A673 (cell line): ENCODE measurements around the gene SCO2. TPM values are rescaled to one million over a fixed set of nuclear protein-coding genes. Genes with fewer than 3 reads are reported as not detected.
"Not testable (repeated sequence)": the region's sequence is repeated elsewhere in the genome, so short reads cannot be mapped to it uniquely, and the experiment has no call there.

ENCODE experiments used
- BruUV-seq: library from RNA; stranded (reverse); fragments of 400-500 nt; replicated peaks from 2 replicates; lab custom pipeline; 2021; lab: Mats Ljungman, UMichigan
- CTCF ChIA-PET: fragments of 300-600 bp; sonication (Branson Sonifier 250); formaldehyde crosslinking; loops from one replicate; lab custom pipeline; 2022; ENCODE audit warnings: antibody characterized with exemption; lab: Charles Lee
- POLR2A ChIA-PET: fragments of 300-600 bp; sonication (Branson Sonifier 250); formaldehyde crosslinking; loops from one replicate; lab custom pipeline; 2022; ENCODE audit warnings: antibody characterized with exemption; ENCODE audit not compliant: low non-redundant PET; lab: Charles Lee
- DNase-seq: peaks from one replicate; pipeline ENCODE4 v3.0.0-alpha.2; 2015; ENCODE audit warnings: low spot score
- H3K27ac ChIP-seq: fragments of 200-600 bp; sonication (generic); 2 replicates; pipeline ENCODE4 v1.5.1; 2016; ENCODE audit warnings: mixed run types, low read depth, mild to moderate bottlenecking, mixed read lengths, antibody characterized with exemption, low read length; ENCODE audit not compliant: poor library complexity, severe bottlenecking
- H3K27me3 ChIP-seq: fragments of 200-600 bp; sonication (generic); replicated peaks from 2 replicates; pipeline ENCODE4 v1.6.1; 2017; ENCODE audit warnings: mixed run types, low read depth, mild to moderate bottlenecking, mixed read lengths, antibody characterized with exemption, low read length; ENCODE audit not compliant: insufficient read depth, poor library complexity
- H3K36me3 ChIP-seq: fragments of 200-600 bp; sonication (generic); 2 replicates; pipeline ENCODE4 v1.6.1; 2016; ENCODE audit warnings: mixed run types, mild to moderate bottlenecking, mixed read lengths, antibody characterized with exemption, low read length; ENCODE audit not compliant: insufficient read depth, poor library complexity, severe bottlenecking
- H3K4me1 ChIP-seq: fragments of 200-600 bp; sonication (generic); 2 replicates; pipeline ENCODE4 v1.6.1; 2017; ENCODE audit warnings: mixed run types, mild to moderate bottlenecking, mixed read lengths, antibody characterized with exemption, low read length; ENCODE audit not compliant: insufficient read depth, poor library complexity, severe bottlenecking
- H3K4me3 ChIP-seq: fragments of 200-600 bp; sonication (generic); 2 replicates; pipeline ENCODE4 v1.5.1; 2016; ENCODE audit warnings: low read depth, mixed run types, mild to moderate bottlenecking, mixed read lengths, low read length; ENCODE audit not compliant: poor library complexity, severe bottlenecking
- H3K9me3 ChIP-seq: fragments of 200-600 bp; sonication (generic); 2 replicates; pipeline ENCODE4 v1.6.1; 2016; ENCODE audit warnings: mixed run types, low read depth, mild to moderate bottlenecking, mixed read lengths, antibody characterized with exemption, low read length; ENCODE audit not compliant: poor library complexity, severe bottlenecking
- EZH2 ChIP-seq: fragments of 200-600 bp; sonication (generic); IDR thresholded peaks from 2 replicates; pipeline ENCODE4 v1.6.1; 2017; ENCODE audit warnings: borderline replicate concordance, low read depth, mild to moderate bottlenecking, mixed read lengths, antibody characterized with exemption, low read length; ENCODE audit not compliant: poor library complexity, severe bottlenecking
- intact Hi-C: fragments of 100-400 bp; cut with micrococcal nuclease; formaldehyde crosslinking; loops from one replicate; pipeline ENCODE4 v1.10.0; 2022; ENCODE audit not compliant: unreplicated experiment
- total RNA-seq: library from RNA; stranded (reverse); gene quantifications from 2 replicates; pipeline ENCODE4 v1.2.3, GENCODE V29; 2021
- TF ChIP-seq, protein P1 (sequence below): fragments of 300-800, 200-600 bp; sonication (generic); conservative IDR thresholded peaks from 2 replicates; pipeline ENCODE4 v1.5.1; 2017; ENCODE audit warnings: low read depth, mild to moderate bottlenecking, antibody characterized with exemption, low read length, moderate library complexity, mixed read lengths

SCO2 gene
- total RNA-seq, 1 experiment from 2014 or later, result 5.4 TPM

- no TSS peak for BruUV-seq
- no peak for DNase-seq
- POLR2A ChIA-PET, result interaction anchor here (0.6 kb wide), 1 partner anchor 14 kb away, joined by 4 read pairs; the partner anchor contains the start of genes LMF2 and NCAPH2
Measured at GRCh38 chr22:50522208-50522805, 3.1 kb downstream of the SCO2 start.

GRCh38 chr22:50521710-50522109 is 3.7 kb downstream of the SCO2 start:
- no peaks in the 10 kb centered on the region for H3K9me3 ChIP-seq
- H3K27ac ChIP-seq, result no peak overlapping the region
- BruUV-seq, result no TSS peak
- TF ChIP-seq, protein P1, sequence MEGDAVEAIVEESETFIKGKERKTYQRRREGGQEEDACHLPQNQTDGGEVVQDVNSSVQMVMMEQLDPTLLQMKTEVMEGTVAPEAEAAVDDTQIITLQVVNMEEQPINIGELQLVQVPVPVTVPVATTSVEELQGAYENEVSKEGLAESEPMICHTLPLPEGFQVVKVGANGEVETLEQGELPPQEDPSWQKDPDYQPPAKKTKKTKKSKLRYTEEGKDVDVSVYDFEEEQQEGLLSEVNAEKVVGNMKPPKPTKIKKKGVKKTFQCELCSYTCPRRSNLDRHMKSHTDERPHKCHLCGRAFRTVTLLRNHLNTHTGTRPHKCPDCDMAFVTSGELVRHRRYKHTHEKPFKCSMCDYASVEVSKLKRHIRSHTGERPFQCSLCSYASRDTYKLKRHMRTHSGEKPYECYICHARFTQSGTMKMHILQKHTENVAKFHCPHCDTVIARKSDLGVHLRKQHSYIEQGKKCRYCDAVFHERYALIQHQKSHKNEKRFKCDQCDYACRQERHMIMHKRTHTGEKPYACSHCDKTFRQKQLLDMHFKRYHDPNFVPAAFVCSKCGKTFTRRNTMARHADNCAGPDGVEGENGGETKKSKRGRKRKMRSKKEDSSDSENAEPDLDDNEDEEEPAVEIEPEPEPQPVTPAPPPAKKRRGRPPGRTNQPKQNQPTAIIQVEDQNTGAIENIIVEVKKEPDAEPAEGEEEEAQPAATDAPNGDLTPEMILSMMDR, result no peak
- no peak for TF ChIP-seq EZH2
- ChIA-PET POLR2A (no interaction called here), CTCF (no interaction called here)
- intact Hi-C loops, result no loop called here
- H3K4me1 ChIP-seq, result peaks cover 12% of the 10 kb centered on the region
- DNase-seq, result no peak
- H3K4me3 ChIP-seq, result no peak overlapping the region
- H3K27me3 ChIP-seq, result no peaks in the 10 kb centered on the region
- H3K36me3 ChIP-seq, result peaks cover 69% of the 10 kb centered on the region

More at GRCh38 chr22:50522208-50522805, 3.1 kb downstream of the SCO2 start:
- Histone ChIP-seq H3K36me3 (peaks cover 63% of the 10 kb centered on the region), H3K27me3 (no peaks in the 10 kb centered on the region), H3K4me3 (no peak overlapping the region), H3K4me1 (peaks cover 14% of the 10 kb centered on the region), H3K9me3 (no peaks in the 10 kb centered on the region), H3K27ac (no peak overlapping the region)
- intact Hi-C loops, result no loop called here
- TF ChIP-seq, protein P1, result no peak
- no peak for TF ChIP-seq EZH2
- CTCF ChIA-PET, result no interaction called here

- Histone ChIP-seq H3K9me3 (no peaks in the 10 kb centered on the region), H3K4me1 (peaks cover 9% of the 10 kb centered on the region), H3K36me3 (peaks cover 72% of the 10 kb centered on the region), H3K4me3 (no peak overlapping the region), H3K27ac (no peak overlapping the region), H3K27me3 (no peaks in the 10 kb centered on the region)
- POLR2A ChIA-PET, result no interaction called here
- CTCF ChIA-PET, result no interaction called here
- no peak for DNase-seq
- no TSS peak for BruUV-seq
- intact Hi-C loops, result no loop called here
- no peak for TF ChIP-seq EZH2
- TF ChIP-seq, protein P1, result no peak
Measured at GRCh38 chr22:50520826-50521453, 4.5 kb downstream of the SCO2 start.

DNA sequence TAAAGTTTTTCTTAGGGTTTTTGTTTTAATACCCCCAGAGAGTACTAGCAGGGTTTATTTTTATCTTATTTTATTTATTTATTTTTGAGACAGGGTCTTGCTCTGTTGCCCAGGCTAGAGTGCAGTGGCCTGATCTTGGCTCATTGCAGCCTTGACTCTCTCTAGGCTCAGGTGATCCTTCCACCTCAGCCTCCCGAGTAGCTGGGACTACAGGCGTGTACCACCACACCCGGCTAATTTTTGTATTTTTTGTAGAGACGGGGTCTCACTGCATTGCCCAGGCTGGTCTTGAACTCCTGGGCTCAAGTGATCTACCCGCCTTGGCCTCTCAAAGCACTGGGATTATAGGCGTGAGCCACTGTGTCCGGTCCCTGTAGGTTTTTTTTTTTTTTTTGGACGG is 5.2 kb downstream of the SCO2 start:
- CTCF ChIA-PET, H3K27ac ChIP-seq, POLR2A ChIA-PET, H3K4me3 ChIP-seq, intact Hi-C loops, H3K4me1 ChIP-seq, DNase-seq, H3K9me3 ChIP-seq, H3K27me3 ChIP-seq, BruUV-seq: not testable (repeated sequence)
- peaks cover 72% of the 10 kb centered on the region for H3K36me3 ChIP-seq
